ENCODE data around the gene PAF1.
A peak's percentile ranks its signal among the peaks of the same experiment; 100 is the strongest.

PAF1 gene

DNA sequence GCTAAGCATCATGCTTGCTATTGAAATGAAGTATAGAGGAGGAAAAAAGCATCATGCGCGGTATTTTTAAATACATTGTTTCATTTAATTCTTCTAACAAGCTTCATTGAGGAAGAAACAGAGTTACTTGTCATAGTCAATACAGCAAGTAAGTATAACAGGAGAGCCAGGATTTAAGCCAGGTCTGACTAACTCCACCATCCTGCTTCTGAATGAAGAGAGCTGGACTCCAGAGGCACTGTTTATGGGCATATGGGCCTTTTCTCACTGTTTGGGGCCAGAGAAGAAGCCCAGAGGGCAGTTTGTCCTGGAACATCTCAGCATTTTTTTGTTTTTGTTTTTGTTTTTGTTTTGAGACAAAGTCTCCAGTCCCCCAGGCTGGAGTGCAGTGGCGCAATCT lies 40.8 kb downstream of the PAF1 start:
- H3K9me3 ChIP-seq, result no peaks in the 10 kb centered on the region
- TF ChIP-seq, protein P1, sequence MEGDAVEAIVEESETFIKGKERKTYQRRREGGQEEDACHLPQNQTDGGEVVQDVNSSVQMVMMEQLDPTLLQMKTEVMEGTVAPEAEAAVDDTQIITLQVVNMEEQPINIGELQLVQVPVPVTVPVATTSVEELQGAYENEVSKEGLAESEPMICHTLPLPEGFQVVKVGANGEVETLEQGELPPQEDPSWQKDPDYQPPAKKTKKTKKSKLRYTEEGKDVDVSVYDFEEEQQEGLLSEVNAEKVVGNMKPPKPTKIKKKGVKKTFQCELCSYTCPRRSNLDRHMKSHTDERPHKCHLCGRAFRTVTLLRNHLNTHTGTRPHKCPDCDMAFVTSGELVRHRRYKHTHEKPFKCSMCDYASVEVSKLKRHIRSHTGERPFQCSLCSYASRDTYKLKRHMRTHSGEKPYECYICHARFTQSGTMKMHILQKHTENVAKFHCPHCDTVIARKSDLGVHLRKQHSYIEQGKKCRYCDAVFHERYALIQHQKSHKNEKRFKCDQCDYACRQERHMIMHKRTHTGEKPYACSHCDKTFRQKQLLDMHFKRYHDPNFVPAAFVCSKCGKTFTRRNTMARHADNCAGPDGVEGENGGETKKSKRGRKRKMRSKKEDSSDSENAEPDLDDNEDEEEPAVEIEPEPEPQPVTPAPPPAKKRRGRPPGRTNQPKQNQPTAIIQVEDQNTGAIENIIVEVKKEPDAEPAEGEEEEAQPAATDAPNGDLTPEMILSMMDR (IDR thresholded peaks at IDR 0.05), result no peak
- H3K27me3 ChIP-seq, result no peaks in the 10 kb centered on the region
- no peak overlapping the region for H3K4me3 ChIP-seq (ENCODE audit: low read depth in 1 of 2, low read length in 1 of 2)
- no peak overlapping the region for H3K27ac ChIP-seq
- H3K36me3 ChIP-seq, result peaks cover 77% of the 10 kb centered on the region
- H3K4me1 ChIP-seq (ENCODE audit: control insufficient read depth in 1 of 2, insufficient read depth in 1 of 2, low read depth in 1 of 2, low read length in 1 of 2), result no peaks in the 10 kb centered on the region

DNA sequence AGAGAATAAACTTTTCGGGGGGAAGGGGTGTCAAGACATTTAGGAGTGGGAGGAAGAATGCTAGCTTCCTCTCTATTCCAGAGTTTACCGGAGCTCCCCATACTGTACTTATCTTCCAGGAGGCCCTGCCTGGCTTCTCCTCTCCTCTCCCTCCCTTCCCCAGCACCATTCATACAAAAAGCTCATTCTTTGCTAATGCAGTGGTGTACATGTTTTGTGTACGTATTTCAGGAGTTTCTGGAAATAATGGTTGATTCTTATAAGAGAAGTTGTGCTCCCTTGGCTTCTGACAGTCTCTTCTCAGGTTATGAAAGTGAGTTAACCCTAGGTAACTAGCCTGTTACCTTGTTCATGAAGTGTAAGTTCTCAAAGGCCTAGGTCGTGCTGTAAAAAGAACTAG lies 41.6 kb downstream of the PAF1 start:
- H3K36me3 ChIP-seq, result peaks cover 69% of the 10 kb centered on the region

DNA sequence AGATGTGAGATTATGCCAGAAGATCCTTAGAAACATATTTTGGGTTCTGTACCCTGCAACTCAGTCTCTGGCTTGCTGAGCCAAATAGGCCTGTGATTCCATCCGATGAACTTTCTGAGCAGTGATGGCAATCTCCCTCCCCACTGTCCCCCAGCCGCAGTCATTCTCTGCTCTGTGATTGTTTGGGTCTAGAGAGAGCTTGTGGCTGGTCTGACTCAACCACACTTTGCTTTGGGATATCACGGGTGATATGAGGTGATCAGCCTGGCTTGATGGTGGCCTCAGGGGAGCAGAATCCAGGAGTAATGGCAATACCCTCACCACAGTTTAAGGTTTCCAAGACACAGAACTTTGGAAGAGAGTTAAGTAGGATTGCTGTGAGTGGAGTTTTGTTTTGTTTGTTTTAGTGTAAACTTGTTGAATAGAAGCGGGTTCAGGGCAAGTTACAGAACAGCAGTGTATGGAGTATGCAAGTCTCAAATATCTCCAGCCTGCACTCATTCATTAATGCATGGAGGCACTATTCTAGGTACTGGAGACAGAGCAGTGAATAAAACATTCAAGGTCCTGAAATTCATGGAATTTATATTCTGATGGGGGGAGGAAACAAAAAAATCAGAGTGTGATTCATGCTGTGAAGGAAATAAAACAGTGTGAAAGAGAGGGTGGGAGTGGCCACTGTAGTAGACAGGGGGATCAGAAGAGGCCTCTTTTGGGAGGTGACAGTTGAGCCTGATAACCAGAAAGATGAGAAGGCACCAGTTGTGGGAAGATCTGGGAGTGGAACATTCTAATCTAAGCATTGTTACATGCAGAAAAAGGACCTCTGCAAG lies 43.4 kb downstream of the PAF1 start:
- Histone ChIP-seq H3K27me3 (no peaks in the 10 kb centered on the region), H3K36me3 (peaks cover 53% of the 10 kb centered on the region), H3K4me3 (ENCODE audit: low read depth in 1 of 2, low read length in 1 of 2) (no peak overlapping the region), H3K27ac (no peak overlapping the region), H3K9me3 (no peaks in the 10 kb centered on the region), H3K4me1 (ENCODE audit: control insufficient read depth in 1 of 2, insufficient read depth in 1 of 2, low read depth in 1 of 2, low read length in 1 of 2) (peaks cover 9 to 11% of the 10 kb centered on the region in 2 experiments)
- TF ChIP-seq, protein P1 (IDR thresholded peaks at IDR 0.05), result no peak

More for the DNA sequence above, 41.6 kb downstream of the PAF1 start:
- Histone ChIP-seq H3K9me3 (no peaks in the 10 kb centered on the region), H3K4me1 (ENCODE audit: control insufficient read depth in 1 of 2, insufficient read depth in 1 of 2, low read depth in 1 of 2, low read length in 1 of 2) (no peaks in the 10 kb centered on the region), H3K27ac (no peak overlapping the region), H3K4me3 (ENCODE audit: low read depth in 1 of 2, low read length in 1 of 2) (no peak overlapping the region), H3K27me3 (no peaks in the 10 kb centered on the region)
- TF ChIP-seq, protein P1 (IDR thresholded peaks at IDR 0.05), result no peak

DNA sequence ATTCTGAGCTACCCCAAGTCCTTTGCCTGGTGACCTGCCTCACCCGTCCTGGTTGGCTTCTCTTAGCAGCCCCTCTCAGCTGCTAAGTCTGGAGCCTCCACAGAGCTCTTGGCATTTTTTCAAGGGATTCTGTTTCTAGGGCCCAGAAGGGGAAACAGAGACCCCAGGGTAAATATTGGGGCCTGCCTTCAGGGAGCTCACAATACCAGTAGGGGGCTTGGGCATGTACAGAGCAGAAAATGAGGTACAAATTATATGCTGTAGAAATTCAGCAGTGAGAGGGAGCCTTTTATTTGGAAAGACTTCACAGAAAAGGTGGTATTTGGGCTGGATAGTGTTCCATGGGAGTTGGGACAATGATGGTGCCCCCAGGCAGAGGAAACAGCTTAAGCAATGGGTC lies 45.0 kb downstream of the PAF1 start:
- peaks cover 39% of the 10 kb centered on the region for H3K36me3 ChIP-seq

DNA sequence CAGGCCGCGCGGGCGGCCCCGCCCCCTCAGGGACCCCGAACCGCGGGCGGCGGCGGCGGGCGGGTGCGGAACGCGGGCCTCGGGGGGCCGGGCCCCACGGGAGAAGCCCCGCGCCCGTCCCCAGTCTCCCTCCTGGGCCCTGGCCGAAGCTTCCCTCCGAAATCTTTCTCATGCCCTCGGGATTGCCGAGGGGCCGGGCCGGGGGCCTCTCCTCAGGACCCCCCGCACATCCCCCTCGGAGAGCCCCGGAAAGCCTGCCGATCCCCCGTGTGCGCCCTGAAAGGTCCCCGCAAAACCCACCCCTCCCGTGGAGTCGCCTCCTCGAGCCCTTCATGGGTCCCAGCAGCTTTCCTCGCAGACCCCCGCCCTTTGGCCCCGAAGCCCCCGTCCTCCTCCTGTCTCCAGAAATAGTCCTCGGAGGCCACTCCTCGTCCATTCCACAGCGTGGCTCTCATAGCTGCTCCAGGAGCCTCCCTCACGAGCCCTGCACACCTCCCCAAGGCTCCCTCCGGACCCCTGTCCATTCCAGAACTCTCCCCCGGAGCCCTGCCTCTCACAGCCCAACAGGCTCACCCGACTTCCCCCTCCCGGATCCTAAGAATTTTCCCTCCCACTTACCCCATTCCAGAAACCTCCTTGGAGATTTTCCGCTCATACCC lies 48.1 kb downstream of the PAF1 start:
- Histone ChIP-seq H3K4me3 (ENCODE audit: low read depth in 1 of 2, low read length in 1 of 2) (peak overlapping the region; percentile 61 to 66), H3K9me3 (no peaks in the 10 kb centered on the region), H3K36me3 (peaks cover 11% of the 10 kb centered on the region), H3K27ac (peak overlapping the region; percentile 100), H3K4me1 (ENCODE audit: control insufficient read depth in 1 of 2, insufficient read depth in 1 of 2, low read depth in 1 of 2, low read length in 1 of 2) (peaks cover 40 to 43% of the 10 kb centered on the region in 2 experiments), H3K27me3 (no peaks in the 10 kb centered on the region)
- TF ChIP-seq, protein P1 (IDR thresholded peaks at IDR 0.05), result no peak

More for the DNA sequence above, 45.0 kb downstream of the PAF1 start:
- Histone ChIP-seq H3K27me3 (no peaks in the 10 kb centered on the region), H3K27ac (no peak overlapping the region), H3K4me1 (ENCODE audit: control insufficient read depth in 1 of 2, insufficient read depth in 1 of 2, low read depth in 1 of 2, low read length in 1 of 2) (peaks cover 10 to 11% of the 10 kb centered on the region in 2 experiments), H3K4me3 (ENCODE audit: low read depth in 1 of 2, low read length in 1 of 2) (no peak overlapping the region), H3K9me3 (no peaks in the 10 kb centered on the region)
- TF ChIP-seq, protein P1 (IDR thresholded peaks at IDR 0.05), result no peak

Data from neutrophil (primary cell).